Measurements from ENCODE around the gene CLIC1. TPM values are rescaled to one million over a fixed set of nuclear protein-coding genes. Genes with fewer than 3 reads are reported as not detected.

Gene CLIC1
- total RNA-seq, 1 experiment from 2014 or later = 431 TPM

DNA sequence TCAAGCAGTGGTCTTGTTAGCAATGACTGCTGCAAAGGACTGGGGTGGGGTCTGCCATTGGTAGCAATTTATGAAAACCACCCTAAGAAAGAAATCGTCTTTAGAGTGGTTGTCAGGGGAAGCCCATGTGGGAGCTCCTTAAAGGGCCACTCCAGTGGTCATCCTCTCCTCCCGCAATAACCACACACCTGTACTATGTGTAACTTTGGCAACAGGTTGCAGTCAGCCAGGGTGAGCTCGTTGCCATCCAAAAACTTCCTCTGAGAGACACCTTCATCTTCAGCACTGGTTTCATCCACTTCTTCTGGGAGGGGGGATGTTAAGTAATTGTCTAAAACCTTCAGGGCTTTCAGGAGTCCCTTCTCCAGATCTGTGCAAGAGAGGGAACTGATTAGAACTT is 4.3 kb downstream of the CLIC1 start:
- no peak for TF ChIP-seq EZH2 (IDR thresholded peaks at IDR 0.05; ENCODE audit: borderline replicate concordance, low read depth, low read length, poor library complexity, severe bottlenecking)
- TF ChIP-seq, protein P1, sequence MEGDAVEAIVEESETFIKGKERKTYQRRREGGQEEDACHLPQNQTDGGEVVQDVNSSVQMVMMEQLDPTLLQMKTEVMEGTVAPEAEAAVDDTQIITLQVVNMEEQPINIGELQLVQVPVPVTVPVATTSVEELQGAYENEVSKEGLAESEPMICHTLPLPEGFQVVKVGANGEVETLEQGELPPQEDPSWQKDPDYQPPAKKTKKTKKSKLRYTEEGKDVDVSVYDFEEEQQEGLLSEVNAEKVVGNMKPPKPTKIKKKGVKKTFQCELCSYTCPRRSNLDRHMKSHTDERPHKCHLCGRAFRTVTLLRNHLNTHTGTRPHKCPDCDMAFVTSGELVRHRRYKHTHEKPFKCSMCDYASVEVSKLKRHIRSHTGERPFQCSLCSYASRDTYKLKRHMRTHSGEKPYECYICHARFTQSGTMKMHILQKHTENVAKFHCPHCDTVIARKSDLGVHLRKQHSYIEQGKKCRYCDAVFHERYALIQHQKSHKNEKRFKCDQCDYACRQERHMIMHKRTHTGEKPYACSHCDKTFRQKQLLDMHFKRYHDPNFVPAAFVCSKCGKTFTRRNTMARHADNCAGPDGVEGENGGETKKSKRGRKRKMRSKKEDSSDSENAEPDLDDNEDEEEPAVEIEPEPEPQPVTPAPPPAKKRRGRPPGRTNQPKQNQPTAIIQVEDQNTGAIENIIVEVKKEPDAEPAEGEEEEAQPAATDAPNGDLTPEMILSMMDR (conservative IDR thresholded peaks at IDR 0.05; ENCODE audit: low read depth, low read length) = no peak
- peaks cover 24% of the 10 kb centered on the region for H3K4me1 ChIP-seq (ENCODE audit: insufficient read depth, low read length, poor library complexity, severe bottlenecking)
- DNase-seq (ENCODE audit: low spot score) = no peak
- H3K9me3 ChIP-seq (ENCODE audit: low read depth, low read length, poor library complexity, severe bottlenecking) = no peaks in the 10 kb centered on the region
- H3K4me3 ChIP-seq (ENCODE audit: low read depth, low read length, poor library complexity, severe bottlenecking) = no peak overlapping the region
- ChIA-PET POLR2A (ENCODE audit: low non-redundant PET) (no interaction called here), CTCF (no interaction called here)
- no peaks in the 10 kb centered on the region for H3K27me3 ChIP-seq (replicated peaks; ENCODE audit: insufficient read depth, low read depth, low read length, poor library complexity)
- no peak overlapping the region for H3K27ac ChIP-seq (ENCODE audit: low read depth, low read length, poor library complexity, severe bottlenecking)
- intact Hi-C loops (cut with micrococcal nuclease; ENCODE audit: unreplicated experiment) = loop anchor here (10.0 kb wide), 1 partner anchor 187 kb away; the partner anchor contains the start of genes ATP6V1G2, DDX39B and NFKBIL1
- peaks cover 51% of the 10 kb centered on the region for H3K36me3 ChIP-seq (ENCODE audit: insufficient read depth, low read length, poor library complexity, severe bottlenecking)
- no TSS peak for BruUV-seq (replicated peaks)

GRCh38 chr6:31730631-31731086 is 5.7 kb downstream of the CLIC1 start:
- Histone ChIP-seq H3K36me3 (ENCODE audit: insufficient read depth, low read length, poor library complexity, severe bottlenecking) (peaks cover 54% of the 10 kb centered on the region), H3K27me3 (replicated peaks; ENCODE audit: insufficient read depth, low read depth, low read length, poor library complexity) (no peaks in the 10 kb centered on the region), H3K27ac (ENCODE audit: low read depth, low read length, poor library complexity, severe bottlenecking) (no peak overlapping the region), H3K9me3 (ENCODE audit: low read depth, low read length, poor library complexity, severe bottlenecking) (no peaks in the 10 kb centered on the region), H3K4me3 (ENCODE audit: low read depth, low read length, poor library complexity, severe bottlenecking) (peak overlapping the region; percentile 76), H3K4me1 (ENCODE audit: insufficient read depth, low read length, poor library complexity, severe bottlenecking) (peaks cover 19% of the 10 kb centered on the region)
- no peak for TF ChIP-seq EZH2 (IDR thresholded peaks at IDR 0.05; ENCODE audit: borderline replicate concordance, low read depth, low read length, poor library complexity, severe bottlenecking)
- TF ChIP-seq, protein P1 (conservative IDR thresholded peaks at IDR 0.05; ENCODE audit: low read depth, low read length) = no peak
- ChIA-PET POLR2A (ENCODE audit: low non-redundant PET) (interaction anchor here (1.0 to 1.2 kb wide), 2 partner anchors 9 to 97 kb away, joined by 4 to 8 read pairs; partner anchors contain the start of genes HSPA1B and MSH5), CTCF (interaction anchor here (0.6 to 1.6 kb wide), 2 partner anchors 25 to 100 kb away, joined by 6 to 14 read pairs; no protein-coding TSS in a partner anchor)
- BruUV-seq (replicated peaks) = no TSS peak
- intact Hi-C loops (cut with micrococcal nuclease; ENCODE audit: unreplicated experiment) = loop anchor here (10.0 kb wide), 1 partner anchor 186 kb away; the partner anchor contains the start of genes ATP6V1G2, DDX39B and NFKBIL1
- DNase-seq (ENCODE audit: low spot score) = no peak

DNA sequence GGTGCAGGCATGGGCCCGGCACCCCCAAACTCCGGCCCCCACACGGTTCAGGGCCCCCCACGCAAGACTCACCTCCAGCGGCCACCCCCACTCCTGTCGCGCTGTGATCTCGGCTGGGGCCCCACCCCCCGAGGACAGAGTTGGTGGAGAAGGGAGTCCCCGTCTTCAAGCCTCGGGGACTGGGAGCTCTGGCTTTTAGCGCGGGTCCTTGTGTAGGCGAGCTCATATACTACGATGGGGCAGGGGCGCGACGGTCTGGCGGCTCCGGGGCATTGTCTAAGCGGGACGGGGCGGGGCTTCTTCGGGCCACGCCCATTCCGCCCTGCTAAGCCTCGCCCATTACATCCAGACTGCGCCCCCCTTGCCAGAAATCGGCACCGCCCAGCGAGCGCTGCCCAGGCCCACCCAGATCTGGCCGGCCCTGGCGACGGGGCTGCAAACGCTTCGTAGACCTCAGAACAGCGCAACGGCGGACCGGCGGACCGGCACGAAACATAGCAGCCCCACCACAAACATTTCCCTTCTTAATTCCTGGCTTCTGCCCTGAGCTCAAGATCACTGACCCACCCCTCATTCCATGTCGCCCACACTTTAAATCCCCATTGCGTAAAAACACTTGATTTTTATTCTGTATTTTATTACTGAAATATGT is 6.2 kb downstream of the CLIC1 start:
- DNase-seq (ENCODE audit: low spot score) = peak; percentile 93
- TF ChIP-seq, protein P1 (conservative IDR thresholded peaks at IDR 0.05; ENCODE audit: low read depth, low read length) = no peak
- no peak for TF ChIP-seq EZH2 (IDR thresholded peaks at IDR 0.05; ENCODE audit: borderline replicate concordance, low read depth, low read length, poor library complexity, severe bottlenecking)
- no TSS peak for BruUV-seq (replicated peaks)
- ChIA-PET CTCF (interaction anchor here (0.6 to 1.6 kb wide), 3 partner anchors 24 to 100 kb away, joined by 3 to 14 read pairs (median 6); no protein-coding TSS in a partner anchor), POLR2A (ENCODE audit: low non-redundant PET) (interaction anchor here (0.6 to 1.2 kb wide), 3 partner anchors 10 to 101 kb away, joined by 3 to 8 read pairs (median 4); partner anchors contain the start of genes HSPA1B and MSH5)
- intact Hi-C loops (cut with micrococcal nuclease; ENCODE audit: unreplicated experiment) = loop anchor here (2.0 to 10.0 kb wide), 2 partner anchors 97 to 185 kb away; partner anchors contain the start of genes ATP6V1G2, DDX39B, HSPA1B and NFKBIL1
- H3K4me1 ChIP-seq (ENCODE audit: insufficient read depth, low read length, poor library complexity, severe bottlenecking) = peaks cover 19% of the 10 kb centered on the region
- H3K9me3 ChIP-seq (ENCODE audit: low read depth, low read length, poor library complexity, severe bottlenecking) = no peaks in the 10 kb centered on the region
- H3K4me3 ChIP-seq (ENCODE audit: low read depth, low read length, poor library complexity, severe bottlenecking) = peak overlapping the region; percentile 76
- H3K27me3 ChIP-seq (replicated peaks; ENCODE audit: insufficient read depth, low read depth, low read length, poor library complexity) = no peaks in the 10 kb centered on the region
- H3K36me3 ChIP-seq (ENCODE audit: insufficient read depth, low read length, poor library complexity, severe bottlenecking) = peaks cover 54% of the 10 kb centered on the region
- peak overlapping the region; percentile 70 for H3K27ac ChIP-seq (ENCODE audit: low read depth, low read length, poor library complexity, severe bottlenecking)

Measured in A673 (cell line).